Left lung (tissue), 10 donors: ENCODE measurements around the gene RANBP9. TPM values are rescaled to one million over a fixed set of nuclear protein-coding genes. Genes with fewer than 3 reads are reported as not detected.

Source experiments
- ATAC-seq: fragments of 200-7000 bp; cut with Tn5 transposase; one replicate; pipeline ENCODE4 v1.9.1; 2020; ENCODE audit warnings: moderate library complexity
- DNase-seq, 4 donors: peaks; one replicate each; pipeline ENCODE4 v3.0.0-alpha.2; 2013 to 2020
- H3K27ac ChIP-seq, 2 donors: fragments of 200-600 bp; sonication (generic) in 1 of 2; one replicate each; pipeline versions ENCODE4 v1.5.0 to v1.8.0; 2020 to 2021
- H3K27me3 ChIP-seq, 2 donors: fragments of 200-600 bp; sonication (generic) in 1 of 2; one replicate each; pipeline versions ENCODE4 v1.5.0 to v1.8.0; 2020 to 2021
- H3K36me3 ChIP-seq, 2 donors: fragments of 200-600 bp; sonication (generic) in 1 of 2; one replicate each; pipeline versions ENCODE4 v1.5.0 to v1.8.0; 2020 to 2021
- H3K4me1 ChIP-seq, 2 donors: fragments of 200-600 bp; one replicate each; pipeline ENCODE4 v1.8.0; 2021
- H3K4me3 ChIP-seq, 2 donors: fragments of 200-600 bp; sonication (generic) in 1 of 2; one replicate each; pipeline versions ENCODE4 v1.5.0 to v1.8.0; 2020 to 2021; ENCODE audit warnings: mild to moderate bottlenecking in 1 of 2
- H3K9me3 ChIP-seq, 2 donors: fragments of 200-600 bp; sonication (generic) in 1 of 2; one replicate each; pipeline versions ENCODE4 v1.5.0 to v1.8.0; 2020 to 2021
- intact Hi-C, 2 donors: fragments of 100-400 bp; cut with DNase I; formaldehyde crosslinking; loops; one replicate each; pipeline versions ENCODE4 v1.11.2 to v1.14.2; 2022
- polyA plus RNA-seq, 6 donors: library from polyadenylated mRNA; unstranded; fragments of 120-200 nt; gene quantifications; one replicate each; pipeline ENCODE4 v1.2.1, GENCODE V29; 2013; ENCODE audit not compliant: insufficient read length in 6 of 6
- total RNA-seq, 2 donors: library from RNA; stranded (reverse); fragmentation: NEBNext Ultra II Directional; extraction: Animal tissue kit (Norgen Biotek cat#: 25700); gene quantifications; one replicate each; pipeline ENCODE4 v1.2.1, GENCODE V29; 2021
- TF ChIP-seq, protein P1 (sequence below), 2 donors: fragments of 200-600 bp; sonication (generic) in 1 of 2; IDR thresholded peaks; one replicate each; pipeline versions ENCODE4 v1.5.0 to v1.8.0; 2021; ENCODE audit warnings: antibody characterized with exemption in 2 of 2
- donor health status: DM: no; HTN: yes; CAD: no.
- donor health status: DM: no; HTN: no; CAD: no.

Gene RANBP9
- total and polyA plus RNA-seq, 8 donors = 34.9 to 49.4 (median 45.1) TPM

DNA sequence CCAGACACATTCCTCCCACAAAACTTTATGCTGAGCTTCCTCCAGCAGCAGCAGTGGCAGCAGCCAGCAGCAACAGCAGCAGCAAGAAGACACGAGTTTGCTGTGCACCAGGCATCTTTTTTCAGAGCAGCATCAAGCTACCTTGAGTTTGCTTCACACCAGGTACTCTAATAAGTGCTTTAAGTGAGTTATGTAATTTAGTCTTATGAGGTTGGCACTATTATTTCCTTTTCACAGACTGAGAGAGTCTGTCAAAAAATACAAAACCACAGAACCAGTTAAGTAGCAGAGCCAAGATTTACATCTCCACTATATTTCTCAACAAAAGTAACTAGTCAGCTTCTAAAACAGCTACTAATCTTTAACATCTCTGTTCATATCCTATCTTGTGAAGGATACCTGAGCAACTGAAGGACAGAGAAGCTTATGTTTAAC is 23.7 kb downstream of the RANBP9 start:
- H3K9me3 ChIP-seq = no peaks in the 10 kb centered on the region
- TF ChIP-seq, protein P1, sequence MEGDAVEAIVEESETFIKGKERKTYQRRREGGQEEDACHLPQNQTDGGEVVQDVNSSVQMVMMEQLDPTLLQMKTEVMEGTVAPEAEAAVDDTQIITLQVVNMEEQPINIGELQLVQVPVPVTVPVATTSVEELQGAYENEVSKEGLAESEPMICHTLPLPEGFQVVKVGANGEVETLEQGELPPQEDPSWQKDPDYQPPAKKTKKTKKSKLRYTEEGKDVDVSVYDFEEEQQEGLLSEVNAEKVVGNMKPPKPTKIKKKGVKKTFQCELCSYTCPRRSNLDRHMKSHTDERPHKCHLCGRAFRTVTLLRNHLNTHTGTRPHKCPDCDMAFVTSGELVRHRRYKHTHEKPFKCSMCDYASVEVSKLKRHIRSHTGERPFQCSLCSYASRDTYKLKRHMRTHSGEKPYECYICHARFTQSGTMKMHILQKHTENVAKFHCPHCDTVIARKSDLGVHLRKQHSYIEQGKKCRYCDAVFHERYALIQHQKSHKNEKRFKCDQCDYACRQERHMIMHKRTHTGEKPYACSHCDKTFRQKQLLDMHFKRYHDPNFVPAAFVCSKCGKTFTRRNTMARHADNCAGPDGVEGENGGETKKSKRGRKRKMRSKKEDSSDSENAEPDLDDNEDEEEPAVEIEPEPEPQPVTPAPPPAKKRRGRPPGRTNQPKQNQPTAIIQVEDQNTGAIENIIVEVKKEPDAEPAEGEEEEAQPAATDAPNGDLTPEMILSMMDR (IDR thresholded peaks at IDR 0.05) = no peak
- DNase-seq = peak in 1 of 4 donors; percentile 25
- peak; percentile 82 for ATAC-seq
- no peaks in the 10 kb centered on the region for H3K27me3 ChIP-seq
- H3K4me1 ChIP-seq = peaks cover 6 to 24% of the 10 kb centered on the region in 2 donors
- no peaks in the 10 kb centered on the region for H3K36me3 ChIP-seq
- H3K4me3 ChIP-seq = no peak overlapping the region
- H3K27ac ChIP-seq = peak overlapping the region in 1 of 2 donors; percentile 59
- intact Hi-C loops = no loop called here

DNA sequence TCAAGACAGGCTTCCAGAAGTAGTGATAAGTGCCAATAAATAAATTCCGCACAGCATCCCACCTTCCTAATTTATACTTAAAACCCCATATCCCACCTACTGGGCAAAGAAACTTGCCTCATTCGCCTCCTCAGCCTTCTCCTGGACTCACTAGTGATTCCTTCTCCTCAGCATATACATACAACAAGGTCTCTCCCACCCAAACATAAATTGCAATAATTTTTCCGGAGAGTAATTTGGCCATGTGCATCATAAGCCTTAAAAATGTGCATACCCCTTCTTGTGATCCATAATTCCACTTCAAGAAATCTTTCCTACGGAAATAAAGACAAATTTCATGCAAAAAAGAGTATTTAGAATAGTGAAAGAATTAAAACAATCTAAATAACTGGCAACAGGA is 26.8 kb downstream of the RANBP9 start:
- Histone ChIP-seq H3K36me3 (no peaks in the 10 kb centered on the region), H3K27ac (no peak overlapping the region), H3K4me3 (no peak overlapping the region), H3K9me3 (no peaks in the 10 kb centered on the region), H3K27me3 (no peaks in the 10 kb centered on the region), H3K4me1 (peaks cover 6 to 26% of the 10 kb centered on the region in 2 donors)
- ATAC-seq = no peak
- TF ChIP-seq, protein P1 (IDR thresholded peaks at IDR 0.05) = no peak
- intact Hi-C loops = no loop called here
- no peak for DNase-seq

DNA sequence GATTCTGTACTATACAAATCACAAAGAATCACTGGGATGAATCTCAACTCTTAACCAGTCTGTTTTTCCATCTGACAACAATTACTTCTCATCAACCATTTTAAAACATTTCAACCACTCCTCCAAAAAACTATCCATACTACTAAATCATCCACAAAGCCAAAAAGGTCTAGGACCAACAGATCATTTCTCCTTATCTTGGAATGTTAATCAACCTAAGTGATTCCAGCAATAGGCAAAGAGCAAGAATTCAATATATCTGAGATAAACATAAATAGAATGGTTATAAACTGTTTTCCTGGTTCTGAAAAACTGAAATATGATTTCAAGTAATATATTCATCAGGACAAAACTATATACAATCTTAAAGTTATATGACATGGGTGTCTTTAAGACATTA is 28.6 kb downstream of the RANBP9 start:
- Histone ChIP-seq H3K27me3 (no peaks in the 10 kb centered on the region), H3K9me3 (no peaks in the 10 kb centered on the region)
- intact Hi-C loops = no loop called here

DNA sequence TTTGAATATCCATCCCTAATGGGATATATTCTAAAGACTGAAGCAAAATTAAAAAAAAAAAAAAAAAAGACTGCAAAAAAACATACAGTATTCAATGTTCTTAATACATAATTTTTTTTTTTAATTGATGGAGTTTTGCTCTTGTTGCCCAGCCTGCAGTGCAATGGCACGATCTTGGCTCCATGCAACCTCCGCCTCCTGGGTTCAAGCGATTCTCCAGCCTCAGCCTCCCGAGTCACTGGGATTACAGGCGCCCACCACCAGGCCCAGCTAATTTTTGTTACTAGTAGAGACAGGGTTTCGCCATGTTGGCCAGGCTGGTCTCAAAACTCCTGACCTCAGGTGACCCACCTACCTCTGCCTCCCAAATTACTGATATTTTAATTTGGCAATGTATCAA is 29.3 kb downstream of the RANBP9 start:
- peaks cover 0 to 20% of the 10 kb centered on the region in 2 donors for H3K4me1 ChIP-seq
- intact Hi-C loops = no loop called here
- ATAC-seq = no peak
- H3K27ac ChIP-seq = no peak overlapping the region
- H3K9me3 ChIP-seq = no peaks in the 10 kb centered on the region
- H3K36me3 ChIP-seq = no peaks in the 10 kb centered on the region
- TF ChIP-seq, protein P1 (IDR thresholded peaks at IDR 0.05) = no peak
- no peak overlapping the region for H3K4me3 ChIP-seq
- no peak for DNase-seq
- H3K27me3 ChIP-seq = no peaks in the 10 kb centered on the region

More for the DNA sequence above, 28.6 kb downstream of the RANBP9 start:
- TF ChIP-seq, protein P1 (IDR thresholded peaks at IDR 0.05) = no peak
- H3K27ac ChIP-seq = no peak overlapping the region
- no peak for ATAC-seq
- H3K4me1 ChIP-seq = peaks cover under 1 to 25% of the 10 kb centered on the region in 2 donors
- H3K36me3 ChIP-seq = no peaks in the 10 kb centered on the region
- no peak for DNase-seq
- no peak overlapping the region for H3K4me3 ChIP-seq

DNA sequence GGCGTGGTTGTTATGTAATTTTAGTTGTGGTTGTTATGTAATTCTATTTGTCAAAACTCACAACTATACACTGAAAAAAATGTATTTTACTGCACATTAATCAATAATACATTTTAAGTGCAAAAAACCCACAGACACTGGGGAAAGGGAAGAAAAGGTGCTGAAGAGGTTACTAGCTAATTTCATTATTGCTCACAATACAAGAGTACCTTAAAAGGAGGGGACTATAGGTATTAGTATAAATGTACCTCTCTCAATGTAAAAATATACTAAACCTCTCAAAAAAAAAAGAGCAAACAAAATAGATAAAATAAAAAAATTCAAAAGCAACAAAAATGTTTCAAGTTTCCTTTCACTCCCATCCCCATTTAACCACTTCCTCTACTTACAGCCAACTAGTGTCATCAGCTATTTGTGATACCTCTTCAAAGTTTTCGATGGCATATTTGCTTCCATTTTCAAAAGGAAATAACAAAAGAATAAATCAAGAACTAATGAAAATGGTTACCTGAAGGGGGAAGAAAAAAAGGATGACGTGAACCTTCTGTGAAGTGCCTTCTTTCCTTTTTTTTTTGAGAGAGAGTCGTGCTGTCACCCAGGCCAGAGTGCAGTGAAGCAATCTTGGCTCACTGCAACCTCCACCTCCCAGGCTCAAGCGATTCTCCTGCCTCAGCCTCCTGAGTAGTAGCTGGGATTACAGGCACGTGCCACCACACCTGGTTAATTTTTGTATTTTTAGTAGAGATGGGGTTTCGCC is 30.2 kb downstream of the RANBP9 start:
- Histone ChIP-seq H3K27ac (peak overlapping the region in 1 of 2 donors; percentile 63), H3K4me3 (no peak overlapping the region), H3K4me1 (peaks cover 0 to 20% of the 10 kb centered on the region in 2 donors), H3K27me3 (no peaks in the 10 kb centered on the region), H3K36me3 (no peaks in the 10 kb centered on the region), H3K9me3 (peaks cover 0 to 5% of the 10 kb centered on the region in 2 donors)
- ATAC-seq = no peak
- no peak for DNase-seq
- TF ChIP-seq, protein P1 (IDR thresholded peaks at IDR 0.05) = no peak
- intact Hi-C loops = no loop called here
